K562 (cell line): ENCODE data around the gene LEPROT. TPM values are rescaled to one million over a fixed set of nuclear protein-coding genes. Genes with fewer than 3 reads are reported as not detected.

ENCODE experiments used
- ATF1 ChIP-seq, 2 experiments: fragments of 450-650 bp in 1 of 2; IDR thresholded peaks; 2 replicates each; pipeline ENCODE4 v1.6.1; 2016; ENCODE audit warnings: missing compliant biosample characterization in 1 of 2, missing genetic modification characterization in 1 of 2
- CC2D1A ChIP-seq: fragments of 450-650 bp; IDR thresholded peaks from 2 replicates; pipeline ENCODE4 v1.6.1; 2017; ENCODE audit warnings: mild to moderate bottlenecking
- GABPA ChIP-seq: fragments of 200-800 bp; sonication (Bioruptor generic); conservative IDR thresholded peaks from 2 replicates; pipeline ENCODE4 v1.6.1; 2016; ENCODE audit warnings: low read depth, missing genetic modification characterization, missing compliant biosample characterization
- MYNN ChIP-seq, 2 experiments: sonication (generic); formaldehyde crosslinking in 1 of 2; IDR thresholded peaks; 2 replicates each; pipeline versions ENCODE4 v1.5.0 to v1.6.1; 2016 to 2020; ENCODE audit warnings: antibody characterized with exemption in 1 of 2, missing genetic modification reagents in 1 of 2
- NFE2 ChIP-seq: IDR thresholded peaks from 2 replicates; pipeline ENCODE4 v1.6.1; 2014; ENCODE audit warnings: antibody characterized with exemption, low read depth
- OTX1 ChIP-seq: fragments of 450-650 bp; formaldehyde crosslinking; IDR thresholded peaks from 2 replicates; pipeline ENCODE4 v1.4.0; 2022; ENCODE audit warnings: mild to moderate bottlenecking
- STAT5B ChIP-seq: fragments of 250-450 bp; sonication (Bioruptor Pico); IDR thresholded peaks from 2 replicates; pipeline ENCODE4 v1.8.0; 2021; ENCODE audit warnings: mild to moderate bottlenecking, inconsistent platforms
- THRB ChIP-seq: fragments of 450-650 bp; formaldehyde crosslinking; conservative IDR thresholded peaks from 2 replicates; pipeline ENCODE4 v1.4.0; 2022; ENCODE audit warnings: mild to moderate bottlenecking, missing genetic modification characterization
- ZKSCAN8 ChIP-seq: fragments of 200-800 bp; sonication (Bioruptor generic); IDR thresholded peaks from 2 replicates; pipeline ENCODE4 v1.6.1; 2016; ENCODE audit warnings: missing genetic modification characterization, missing compliant biosample characterization
- ZNF121 ChIP-seq: sonication (generic); formaldehyde crosslinking; conservative IDR thresholded peaks from 2 replicates; pipeline ENCODE4 v1.8.0; 2022; ENCODE audit warnings: missing genetic modification reagents
- ZNF23 ChIP-seq: fragments of 250-450 bp; sonication (Bioruptor Pico); IDR thresholded peaks from 2 replicates; pipeline ENCODE4 v1.4.0; 2020; ENCODE audit warnings: mild to moderate bottlenecking
- ZNF316 ChIP-seq: fragments of 450-650 bp; IDR thresholded peaks from 2 replicates; pipeline ENCODE4 v1.6.1; 2016
- ZNF444 ChIP-seq: fragments of 250-450 bp; sonication (Bioruptor Pico); IDR thresholded peaks from 2 replicates; pipeline ENCODE4 v1.4.0; 2020; ENCODE audit warnings: mild to moderate bottlenecking, moderate library complexity
- polyA plus RNA-seq, 8 experiments: library from polyadenylated mRNA; depleted of rRNA in 4 of 8; stranded (reverse) in 5 of 8; unstranded in 3 of 8; fragments of >200 nt; fragmentation: Nextera tagmentation in 2 of 8; fragmentation: Illumina TruSeq in 1 of 8; extraction: Ambion mirVana in 2 of 8; extraction: Trizol in 1 of 8; gene quantifications; 2 replicates each; pipeline versions ENCODE4 v1.2.1 to v1.2.3, GENCODE V29; 2011 to 2014; ENCODE audit warnings: inconsistent platforms in 1 of 8, missing spikeins in 1 of 8
- total RNA-seq, 7 experiments: library from RNA; depleted of rRNA in 6 of 7; stranded (reverse); fragments of >200 nt in 6 of 7; fragmentation: Illumina TruSeq in 2 of 7; extraction: Trizol in 2 of 7; gene quantifications; 2 replicates each; pipeline versions ENCODE4 v1.2.1 to v1.2.3, GENCODE V29; 2011 to 2021; ENCODE audit warnings: low replicate concordance in 1 of 7
- TF ChIP-seq, protein P1 (sequence below): fragments of 450-650 bp; IDR thresholded peaks from 2 replicates; pipeline ENCODE4 v1.6.1; 2016; ENCODE audit warnings: borderline replicate concordance
- TF ChIP-seq, protein P2 (sequence below), 2 experiments: fragments of 200-800 bp in 1 of 2; sonication (Bioruptor generic) in 1 of 2; sonication (generic) in 1 of 2; formaldehyde crosslinking in 1 of 2; IDR thresholded peaks in 1 of 2; conservative IDR thresholded peaks in 1 of 2; 2 replicates each; pipeline versions ENCODE4 v1.5.0 to v1.6.1; 2016 to 2020; ENCODE audit warnings: missing compliant biosample characterization in 1 of 2, missing genetic modification characterization in 1 of 2, missing genetic modification reagents in 1 of 2
- TF ChIP-seq, protein P3 (sequence below): fragments of 250-450 bp; sonication (Bioruptor Pico); IDR thresholded peaks from 2 replicates; pipeline ENCODE4 v1.5.0; 2021
- TF ChIP-seq, protein P4 (sequence below), 2 experiments: fragments of 450-650 bp; IDR thresholded peaks; 2 replicates each; pipeline ENCODE4 v1.6.1; 2018; ENCODE audit warnings: mild to moderate bottlenecking in 2 of 2, low read depth in 1 of 2; ENCODE audit not compliant: partially characterized antibody in 2 of 2
- TF ChIP-seq, protein P5 (sequence below): fragments of 450-650 bp; conservative IDR thresholded peaks from 2 replicates; pipeline ENCODE4 v1.6.1; 2016; ENCODE audit warnings: missing genetic modification characterization, low read depth, mild to moderate bottlenecking, missing compliant biosample characterization, moderate library complexity

LEPROT gene
- total and polyA plus RNA-seq, 9 of the 15 experiments (the other 6 are each of a cell fraction or from before 2014, with no cell fraction given), result 28.1 to 97.5 (median 45.8) TPM

DNA sequence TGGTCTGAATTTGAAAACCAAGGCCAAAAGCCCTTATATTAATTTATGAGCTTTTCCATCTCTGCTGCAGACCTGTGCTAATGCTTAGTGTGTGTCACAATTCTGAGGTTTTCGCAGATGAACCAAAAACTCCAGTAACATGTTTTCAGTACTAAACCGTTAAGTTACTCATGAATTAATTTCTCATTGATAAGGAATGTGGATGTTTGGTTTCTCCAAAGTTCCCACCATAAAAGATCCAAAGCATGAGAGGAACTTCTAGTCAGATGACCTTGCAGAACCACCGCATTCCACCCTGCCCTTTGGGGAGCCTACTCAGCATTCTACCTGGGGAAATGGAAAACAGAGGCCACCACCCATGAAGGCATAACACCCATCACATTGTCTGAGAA, 7.5 kb upstream of the LEPROT start (continued):
- TF ChIP-seq, protein P1, sequence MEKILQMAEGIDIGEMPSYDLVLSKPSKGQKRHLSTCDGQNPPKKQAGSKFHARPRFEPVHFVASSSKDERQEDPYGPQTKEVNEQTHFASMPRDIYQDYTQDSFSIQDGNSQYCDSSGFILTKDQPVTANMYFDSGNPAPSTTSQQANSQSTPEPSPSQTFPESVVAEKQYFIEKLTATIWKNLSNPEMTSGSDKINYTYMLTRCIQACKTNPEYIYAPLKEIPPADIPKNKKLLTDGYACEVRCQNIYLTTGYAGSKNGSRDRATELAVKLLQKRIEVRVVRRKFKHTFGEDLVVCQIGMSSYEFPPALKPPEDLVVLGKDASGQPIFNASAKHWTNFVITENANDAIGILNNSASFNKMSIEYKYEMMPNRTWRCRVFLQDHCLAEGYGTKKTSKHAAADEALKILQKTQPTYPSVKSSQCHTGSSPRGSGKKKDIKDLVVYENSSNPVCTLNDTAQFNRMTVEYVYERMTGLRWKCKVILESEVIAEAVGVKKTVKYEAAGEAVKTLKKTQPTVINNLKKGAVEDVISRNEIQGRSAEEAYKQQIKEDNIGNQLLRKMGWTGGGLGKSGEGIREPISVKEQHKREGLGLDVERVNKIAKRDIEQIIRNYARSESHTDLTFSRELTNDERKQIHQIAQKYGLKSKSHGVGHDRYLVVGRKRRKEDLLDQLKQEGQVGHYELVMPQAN, result no peak
- TF ChIP-seq ZNF316, result 0 out of 2 replicates have a peak, but pooled peaks have one; percentile 51
- no peak for TF ChIP-seq NFE2
- TF ChIP-seq, protein P2, sequence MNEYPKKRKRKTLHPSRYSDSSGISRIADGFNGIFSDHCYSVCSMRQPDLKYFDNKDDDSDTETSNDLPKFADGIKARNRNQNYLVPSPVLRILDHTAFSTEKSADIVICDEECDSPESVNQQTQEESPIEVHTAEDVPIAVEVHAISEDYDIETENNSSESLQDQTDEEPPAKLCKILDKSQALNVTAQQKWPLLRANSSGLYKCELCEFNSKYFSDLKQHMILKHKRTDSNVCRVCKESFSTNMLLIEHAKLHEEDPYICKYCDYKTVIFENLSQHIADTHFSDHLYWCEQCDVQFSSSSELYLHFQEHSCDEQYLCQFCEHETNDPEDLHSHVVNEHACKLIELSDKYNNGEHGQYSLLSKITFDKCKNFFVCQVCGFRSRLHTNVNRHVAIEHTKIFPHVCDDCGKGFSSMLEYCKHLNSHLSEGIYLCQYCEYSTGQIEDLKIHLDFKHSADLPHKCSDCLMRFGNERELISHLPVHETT (CRISPR knock-in tag; conservative IDR thresholded peaks at IDR 0.05 in 1 of 2, IDR thresholded peaks at IDR 0.05 in 1 of 2), result no peak
- TF ChIP-seq MYNN (IDR thresholded peaks at IDR 0.05), result no peak
- no peak for TF ChIP-seq MYNN (CRISPR knock-in tag; IDR thresholded peaks at IDR 0.05)
- no peak for TF ChIP-seq CC2D1A
- no peak for TF ChIP-seq OTX1 (CRISPR knock-in tag)
- TF ChIP-seq ZKSCAN8, result 0 out of 2 replicates have a peak, but pooled peaks have one; percentile 8
- TF ChIP-seq, protein P3, sequence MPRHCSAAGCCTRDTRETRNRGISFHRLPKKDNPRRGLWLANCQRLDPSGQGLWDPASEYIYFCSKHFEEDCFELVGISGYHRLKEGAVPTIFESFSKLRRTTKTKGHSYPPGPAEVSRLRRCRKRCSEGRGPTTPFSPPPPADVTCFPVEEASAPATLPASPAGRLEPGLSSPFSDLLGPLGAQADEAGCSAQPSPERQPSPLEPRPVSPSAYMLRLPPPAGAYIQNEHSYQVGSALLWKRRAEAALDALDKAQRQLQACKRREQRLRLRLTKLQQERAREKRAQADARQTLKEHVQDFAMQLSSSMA (CRISPR knock-in tag), result no peak
- TF ChIP-seq ZNF444, result no peak
- no peak for TF ChIP-seq THRB
- TF ChIP-seq, protein P4, sequence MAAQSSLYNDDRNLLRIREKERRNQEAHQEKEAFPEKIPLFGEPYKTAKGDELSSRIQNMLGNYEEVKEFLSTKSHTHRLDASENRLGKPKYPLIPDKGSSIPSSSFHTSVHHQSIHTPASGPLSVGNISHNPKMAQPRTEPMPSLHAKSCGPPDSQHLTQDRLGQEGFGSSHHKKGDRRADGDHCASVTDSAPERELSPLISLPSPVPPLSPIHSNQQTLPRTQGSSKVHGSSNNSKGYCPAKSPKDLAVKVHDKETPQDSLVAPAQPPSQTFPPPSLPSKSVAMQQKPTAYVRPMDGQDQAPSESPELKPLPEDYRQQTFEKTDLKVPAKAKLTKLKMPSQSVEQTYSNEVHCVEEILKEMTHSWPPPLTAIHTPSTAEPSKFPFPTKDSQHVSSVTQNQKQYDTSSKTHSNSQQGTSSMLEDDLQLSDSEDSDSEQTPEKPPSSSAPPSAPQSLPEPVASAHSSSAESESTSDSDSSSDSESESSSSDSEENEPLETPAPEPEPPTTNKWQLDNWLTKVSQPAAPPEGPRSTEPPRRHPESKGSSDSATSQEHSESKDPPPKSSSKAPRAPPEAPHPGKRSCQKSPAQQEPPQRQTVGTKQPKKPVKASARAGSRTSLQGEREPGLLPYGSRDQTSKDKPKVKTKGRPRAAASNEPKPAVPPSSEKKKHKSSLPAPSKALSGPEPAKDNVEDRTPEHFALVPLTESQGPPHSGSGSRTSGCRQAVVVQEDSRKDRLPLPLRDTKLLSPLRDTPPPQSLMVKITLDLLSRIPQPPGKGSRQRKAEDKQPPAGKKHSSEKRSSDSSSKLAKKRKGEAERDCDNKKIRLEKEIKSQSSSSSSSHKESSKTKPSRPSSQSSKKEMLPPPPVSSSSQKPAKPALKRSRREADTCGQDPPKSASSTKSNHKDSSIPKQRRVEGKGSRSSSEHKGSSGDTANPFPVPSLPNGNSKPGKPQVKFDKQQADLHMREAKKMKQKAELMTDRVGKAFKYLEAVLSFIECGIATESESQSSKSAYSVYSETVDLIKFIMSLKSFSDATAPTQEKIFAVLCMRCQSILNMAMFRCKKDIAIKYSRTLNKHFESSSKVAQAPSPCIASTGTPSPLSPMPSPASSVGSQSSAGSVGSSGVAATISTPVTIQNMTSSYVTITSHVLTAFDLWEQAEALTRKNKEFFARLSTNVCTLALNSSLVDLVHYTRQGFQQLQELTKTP (IDR thresholded peaks at IDR 0.05; ENCODE audit: low read depth in 1 of 2, partially characterized antibody in 2 of 2), result no peak
- TF ChIP-seq GABPA (tag), result no peak
- TF ChIP-seq ZNF23 (CRISPR knock-in tag), result 0 out of 2 replicates have a peak, but pooled peaks have one; percentile 16
- TF ChIP-seq, protein P5, sequence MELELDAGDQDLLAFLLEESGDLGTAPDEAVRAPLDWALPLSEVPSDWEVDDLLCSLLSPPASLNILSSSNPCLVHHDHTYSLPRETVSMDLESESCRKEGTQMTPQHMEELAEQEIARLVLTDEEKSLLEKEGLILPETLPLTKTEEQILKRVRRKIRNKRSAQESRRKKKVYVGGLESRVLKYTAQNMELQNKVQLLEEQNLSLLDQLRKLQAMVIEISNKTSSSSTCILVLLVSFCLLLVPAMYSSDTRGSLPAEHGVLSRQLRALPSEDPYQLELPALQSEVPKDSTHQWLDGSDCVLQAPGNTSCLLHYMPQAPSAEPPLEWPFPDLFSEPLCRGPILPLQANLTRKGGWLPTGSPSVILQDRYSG, result no peak
- no peak for TF ChIP-seq ATF1 (CRISPR knock-in tag; IDR thresholded peaks at IDR 0.05)
- TF ChIP-seq ATF1 (tag; IDR thresholded peaks at IDR 0.05), result no peak
- no peak for TF ChIP-seq ZNF121 (CRISPR knock-in tag)
- no peak for TF ChIP-seq STAT5B (CRISPR knock-in tag)
